VCaP (cell line): Measurements from ENCODE around the gene MCMBP.
A peak's percentile ranks its signal among the peaks of the same experiment; 100 is the strongest.
"Not testable (repeated sequence)": the region's sequence is repeated elsewhere in the genome, so short reads cannot be mapped to it uniquely, and the experiment has no call there.

Source experiments
- H3K27ac ChIP-seq: fragments of 450-650 bp; 2 replicates; pipeline ENCODE4 v1.5.1; 2017
- CTCF ChIP-seq: fragments of 450-650 bp; conservative IDR thresholded peaks from 2 replicates; pipeline ENCODE4 v1.5.1; 2017; ENCODE audit warnings: mild to moderate bottlenecking, moderate library complexity

MCMBP gene

GRCh38 chr10:119872610-119872859 is at the start of gene MCMBP:
TSS of gene MCMBP (minus strand) at chr10:119872843. CDS start at chr10:119872584, 259 bp downstream.
- H3K27ac ChIP-seq = peak within 1 kb of the TSS; percentile 87
- TF ChIP-seq CTCF = no peak

GRCh38 chr10:119919826-119920225 is 47.2 kb upstream of the MCMBP start:
- no peak for TF ChIP-seq CTCF
- no peak overlapping the region for H3K27ac ChIP-seq

- no peak overlapping the region for H3K27ac ChIP-seq
Observed at GRCh38 chr10:119919271-119919670, 46.6 kb upstream of the MCMBP start.

GRCh38 chr10:119917777-119918176 is 45.1 kb upstream of the MCMBP start:
- no peak for TF ChIP-seq CTCF
- no peak overlapping the region for H3K27ac ChIP-seq

More at GRCh38 chr10:119919271-119919670, 46.6 kb upstream of the MCMBP start:
- no peak for TF ChIP-seq CTCF

- TF ChIP-seq CTCF = no peak
- no peak overlapping the region for H3K27ac ChIP-seq
Observed at GRCh38 chr10:119910689-119911088, 38.0 kb upstream of the MCMBP start.

- no peak for TF ChIP-seq CTCF
- no peak overlapping the region for H3K27ac ChIP-seq
Observed at GRCh38 chr10:119908166-119908565, 35.5 kb upstream of the MCMBP start.

GRCh38 chr10:119907695-119908094 is 35.1 kb upstream of the MCMBP start:
- H3K27ac ChIP-seq = not testable (repeated sequence)

- TF ChIP-seq CTCF = no peak
Observed at GRCh38 chr10:119903946-119904666, 31.5 kb upstream of the MCMBP start.

More at GRCh38 chr10:119903946-119904666, 31.5 kb upstream of the MCMBP start:
- no peak overlapping the region for H3K27ac ChIP-seq
